ENCODE results near the gene KRTAP4-1.
"Not testable (repeated sequence)": the region's sequence is repeated elsewhere in the genome, so short reads cannot be mapped to it uniquely, and the experiment has no call there.

The KRTAP4-1 gene

DNA sequence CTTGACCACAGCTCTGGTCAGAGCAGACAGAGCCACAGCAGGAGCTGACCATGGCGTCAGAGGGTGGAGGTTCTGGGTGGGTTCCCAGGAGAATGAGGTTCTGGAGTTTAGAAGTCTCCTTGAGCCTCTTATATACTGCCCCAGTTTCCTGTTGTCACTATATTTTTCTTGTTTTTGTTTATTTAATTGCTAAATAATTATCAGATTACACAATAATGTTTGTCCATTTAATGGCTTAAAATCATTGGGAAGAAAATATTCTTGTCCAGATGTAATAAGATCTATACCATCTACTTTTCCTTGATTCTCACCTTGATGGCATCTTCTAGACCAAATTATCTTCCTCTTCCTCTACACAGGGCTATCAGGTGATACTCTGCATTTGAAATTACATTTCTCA is 16.6 kb downstream of the KRTAP4-1 start, which contains the start of gene KRTAP4-3:
Gene KRTAP4-3 (minus strand): TSS at position 101 of the 400 bp plus-strand sequence. CDS start 49 bp downstream, at position 52.
- no peak for DNase-seq

- DNase-seq, result no peak
These were observed 17.1 kb downstream of the KRTAP4-1 start for GRCh38 chr17:41167561-41167960.

GRCh38 chr17:41163828-41164227 is 20.9 kb downstream of the KRTAP4-1 start:
- no peak for DNase-seq

DNA sequence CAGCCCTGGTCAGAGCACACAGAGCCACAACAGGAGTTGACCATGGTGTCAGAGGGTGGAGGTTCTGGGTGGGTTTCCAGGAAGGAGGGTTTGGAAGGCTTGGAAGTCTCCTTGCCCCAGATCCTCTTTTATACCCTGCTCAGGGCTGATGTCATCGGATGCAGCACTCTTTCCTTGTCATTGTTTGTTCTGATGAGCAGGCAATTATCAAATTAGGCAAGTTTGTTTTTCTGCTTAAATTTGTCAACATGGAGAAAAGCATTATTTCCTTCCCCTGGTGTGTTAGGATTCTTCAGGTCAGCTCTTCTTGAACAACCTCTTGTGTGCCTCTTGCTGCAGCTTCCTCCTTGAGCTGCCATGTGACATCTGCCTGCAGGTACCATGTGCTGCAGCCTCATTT is 24.1 kb downstream of the KRTAP4-1 start, which contains the start of gene KRTAP4-4:
Gene KRTAP4-4 (minus strand): TSS at position 101 of the 400 bp plus-strand sequence. CDS start 57 bp downstream, at position 44.
- DNase-seq, result no peak

- not testable (repeated sequence) for DNase-seq
These were observed 24.5 kb downstream of the KRTAP4-1 start for GRCh38 chr17:41160190-41160589.

DNA sequence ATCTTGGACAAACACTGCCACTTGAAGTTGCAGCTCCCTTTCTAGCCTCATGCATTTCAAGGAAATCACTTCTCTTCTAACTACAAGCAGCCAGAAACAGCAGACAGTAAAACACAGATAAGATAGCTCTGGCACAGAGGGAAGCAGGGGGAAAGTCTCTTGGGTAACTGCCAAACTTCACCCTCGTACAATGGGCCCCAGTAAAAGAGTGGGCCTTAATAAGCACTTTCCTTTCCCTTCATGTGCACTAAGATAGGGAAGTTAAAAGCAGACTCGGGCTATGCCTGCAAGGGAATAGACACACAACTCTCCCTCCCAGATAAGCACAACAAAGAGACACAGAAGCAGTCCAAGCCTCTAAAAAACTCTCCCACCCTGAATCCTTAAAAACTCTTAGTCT is 30.9 kb downstream of the KRTAP4-1 start:
- DNase-seq, result no peak

DNA sequence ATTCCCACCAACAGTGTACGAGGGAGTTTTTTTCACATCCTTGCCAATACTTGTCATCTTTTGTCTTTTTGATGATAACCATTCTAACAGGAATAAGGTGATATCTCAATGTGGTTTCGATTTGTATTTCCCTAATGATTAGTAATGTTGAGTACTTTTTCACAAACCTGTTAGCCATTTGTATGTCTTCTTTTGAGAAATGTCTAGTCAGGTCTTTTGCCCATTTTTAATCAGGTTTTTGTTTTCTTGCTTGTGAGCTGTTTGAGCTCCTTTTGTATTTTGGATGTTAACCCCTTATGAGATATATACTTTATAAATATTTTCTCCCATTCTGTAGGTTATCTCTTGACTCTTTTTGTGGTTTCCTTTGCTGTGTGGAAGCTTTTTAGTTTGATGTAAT is 33.2 kb downstream of the KRTAP4-1 start:
- DNase-seq, result no peak

DNA sequence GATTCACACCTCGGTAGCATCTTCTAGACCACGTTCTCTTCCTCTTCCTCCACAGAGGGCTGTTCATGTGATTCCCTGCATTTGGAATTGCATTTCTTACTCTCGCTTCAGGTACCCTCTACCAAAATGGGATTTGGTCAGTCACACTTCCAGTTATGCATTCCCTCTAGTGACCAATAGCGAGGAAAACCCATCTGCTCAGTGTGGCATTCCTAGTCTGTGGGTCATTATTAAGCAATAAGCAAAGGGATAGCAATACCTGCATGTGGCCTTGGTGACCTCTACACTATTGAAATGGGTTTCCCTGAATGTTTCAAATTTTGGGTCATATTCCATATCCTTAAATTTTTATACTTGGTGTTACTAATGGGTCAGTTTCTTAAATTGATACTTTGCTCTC is 34.7 kb downstream of the KRTAP4-1 start:
- no peak for DNase-seq

GRCh38 chr17:41149652-41149985 is 35.1 kb downstream of the KRTAP4-1 start, which contains the start of gene KRTAP4-5:
TSS of gene KRTAP4-5 (minus strand) at chr17:41149825. CDS start at chr17:41149767, 58 bp downstream.
- DNase-seq, result no peak

DNA sequence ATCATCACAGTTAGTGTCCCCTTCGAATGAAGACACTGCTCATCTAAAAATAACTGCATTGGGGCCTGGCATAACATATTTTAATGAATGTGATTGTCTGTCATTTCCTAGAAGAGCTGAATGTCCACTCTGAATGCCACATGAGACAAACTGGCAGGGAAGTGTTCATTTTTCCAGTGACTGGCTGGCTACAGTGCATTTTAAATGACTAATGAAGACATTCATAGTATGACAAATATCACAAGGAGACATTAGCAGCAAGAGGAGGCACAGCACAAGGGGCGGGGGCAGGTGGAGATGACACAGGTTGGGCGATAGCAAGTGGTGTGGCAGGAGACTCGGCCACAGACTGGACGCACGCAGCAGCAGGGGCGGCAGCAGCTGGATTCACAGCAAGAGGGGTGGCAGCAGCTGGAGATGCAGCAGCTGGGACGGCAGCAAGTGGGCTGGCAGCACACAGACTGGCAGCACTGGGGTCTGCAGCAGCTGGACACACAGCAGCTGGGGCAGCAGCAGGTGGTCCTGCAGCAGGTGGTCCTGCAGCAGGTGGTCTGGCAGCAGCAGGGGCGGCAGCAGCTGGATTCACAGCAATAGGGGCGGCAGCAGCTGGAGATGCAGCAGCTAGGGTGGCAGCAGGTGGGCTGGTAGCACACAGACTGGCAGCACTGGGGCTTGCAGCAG is 35.6 kb downstream of the KRTAP4-1 start:
- DNase-seq, result not testable (repeated sequence)

GRCh38 chr17:41147531-41148204 is 37.0 kb downstream of the KRTAP4-1 start:
- DNase-seq, result no peak

GRCh38 chr17:41145261-41145660 is 39.5 kb downstream of the KRTAP4-1 start:
- no peak for DNase-seq

DNA sequence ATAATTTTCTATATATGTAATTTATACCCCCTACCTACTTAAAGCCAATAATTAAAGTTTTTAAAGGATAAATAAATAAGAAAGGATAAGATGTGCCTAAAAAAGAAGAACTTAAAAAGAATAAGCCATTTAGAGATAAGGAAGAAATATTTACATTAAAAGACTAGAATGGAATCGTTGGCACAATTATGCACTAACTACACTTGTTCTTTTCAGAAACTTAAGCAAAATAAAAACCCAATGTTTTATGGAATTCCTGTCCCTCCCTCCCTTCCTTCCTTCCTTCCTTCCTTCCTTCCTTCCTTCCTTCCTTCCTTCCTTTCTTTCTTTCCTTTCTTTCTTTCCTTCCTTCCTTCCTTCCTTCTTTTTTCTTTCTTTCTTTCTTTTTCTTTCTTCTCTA is 39.9 kb downstream of the KRTAP4-1 start:
- no peak for DNase-seq

DNA sequence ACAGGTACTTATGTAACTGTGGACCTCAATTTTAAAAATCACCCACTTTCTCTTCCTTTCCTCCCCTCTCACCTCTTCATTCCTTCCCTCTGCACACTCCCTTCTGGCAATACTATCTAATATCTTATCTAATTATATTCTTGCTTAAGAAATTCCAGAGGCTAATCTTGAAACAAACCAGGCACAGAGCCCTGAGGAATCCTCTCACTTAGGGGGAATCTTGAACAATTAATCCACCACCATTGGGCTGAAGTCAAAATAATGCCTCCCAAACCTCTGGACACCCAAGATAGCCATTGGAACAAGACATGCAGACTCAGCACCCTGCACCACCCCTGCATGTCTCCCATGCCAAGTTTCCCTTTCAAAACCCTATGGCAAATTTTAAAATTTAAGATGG is 43.4 kb downstream of the KRTAP4-1 start:
- no peak for DNase-seq

GRCh38 chr17:41140360-41141131 is 44.2 kb downstream of the KRTAP4-1 start, which contains the start of gene KRTAP4-6:
TSS of gene KRTAP4-6 (minus strand) at chr17:41140544. CDS start at chr17:41140487, 57 bp downstream.
- no peak for DNase-seq

- DNase-seq, result not testable (repeated sequence)
These were observed 44.8 kb downstream of the KRTAP4-1 start for GRCh38 chr17:41139865-41140264.

Measured in effector CD8-positive, alpha-beta T cell (primary cell).